ENCODE results near the gene UBE2V1.

- TF ChIP-seq CTCF (IDR thresholded peaks at IDR 0.05) = no peak
- no peak for TF ChIP-seq POLR2AphosphoS5 (IDR thresholded peaks at IDR 0.05)
Measured at GRCh38 chr20:50118203-50118602, 5.3 kb upstream of the UBE2V1 start.

All from prostate gland (tissue), 2 donors.